GM12878 (cell line): Measurements from ENCODE around the gene NELFB. TPM values are rescaled to one million over a fixed set of nuclear protein-coding genes. Genes with fewer than 3 reads are reported as not detected.

ENCODE experiments used
- ATAC-seq: fragments of 200-7000 bp; cut with Tn5 transposase; 3 replicates; pipeline ENCODE4 v1.9.1; 2020; ENCODE audit warnings: mild to moderate bottlenecking, moderate library complexity
- BruUV-seq: library from RNA; stranded (reverse); fragments of 400-500 nt; replicated peaks from 2 replicates; lab custom pipeline; 2021; lab: Mats Ljungman, UMichigan
- CTCF ChIA-PET: fragments of 300-600 bp; sonication (Branson Sonifier 250); formaldehyde crosslinking; extraction: SDS; loops from one replicate; lab custom pipeline; 2021; ENCODE audit warnings: inconsistent platforms; lab: Yijun Ruan, JAX
- POLR2A ChIA-PET: fragments of 350-600 bp; formaldehyde crosslinking; extraction: SDS; loops from one replicate; lab custom pipeline; 2021; ENCODE audit warnings: inconsistent platforms; lab: Charles Lee
- RAD21 ChIA-PET: fragments of 300-600 bp; sonication (Branson Sonifier 250); formaldehyde crosslinking; loops from one replicate; lab custom pipeline; 2023; ENCODE audit warnings: antibody characterized with exemption; ENCODE audit not compliant: unreplicated experiment; lab: Charles Lee
- SMC1A ChIA-PET: fragments of 300-600 bp; sonication (Branson Sonifier 250); formaldehyde crosslinking; loops from one replicate; lab custom pipeline; 2023; ENCODE audit not compliant: unreplicated experiment, uncharacterized antibody; lab: Charles Lee
- DNase-seq: peaks from one replicate; pipeline ENCODE4 v3.0.0-alpha.2; 2011; ENCODE audit warnings: low read depth, low spot score
- FAIRE-seq: peaks from 3 replicates; lab custom pipeline; 2011; peaks lifted over from hg19 to GRCh38; lab: Jason Lieb, UNC
- H2AFZ ChIP-seq: 2 replicates; pipeline ENCODE4 v1.6.0; 2011; ENCODE audit warnings: low read depth, low read length, control low read depth; ENCODE audit not compliant: control insufficient read depth
- H3K27ac ChIP-seq: 2 replicates; pipeline ENCODE4 v1.5.1; 2011; ENCODE audit warnings: control low read depth; ENCODE audit not compliant: control insufficient read depth, insufficient read depth
- H3K27me3 ChIP-seq, 2 experiments: replicated peaks in 1 of 2; 2 replicates each; pipeline versions ENCODE4 v1.6.0 to v1.6.1; 2011; ENCODE audit warnings: low read length in 1 of 2; ENCODE audit not compliant: control insufficient read depth in 2 of 2, insufficient read depth in 2 of 2
- H3K36me3 ChIP-seq, 2 experiments: 2 replicates each; pipeline ENCODE4 v1.5.1; 2011; ENCODE audit warnings: low read length in 1 of 2; ENCODE audit not compliant: control insufficient read depth in 2 of 2, insufficient read depth in 2 of 2
- H3K4me1 ChIP-seq: 2 replicates; pipeline ENCODE4 v1.6.1; 2011; ENCODE audit warnings: mild to moderate bottlenecking, low read length, moderate library complexity, mixed read lengths; ENCODE audit not compliant: control insufficient read depth, insufficient read depth
- H3K4me2 ChIP-seq: 2 replicates; pipeline ENCODE4 v1.6.0; 2011; ENCODE audit warnings: control low read depth; ENCODE audit not compliant: control insufficient read depth, insufficient read depth
- H3K4me3 ChIP-seq: fragments of 200-600 bp; sonication (generic); 2 replicates; pipeline ENCODE4 v1.5.1; 2016
- H3K79me2 ChIP-seq: 2 replicates; pipeline ENCODE4 v1.6.0; 2011; ENCODE audit warnings: low read length; ENCODE audit not compliant: control insufficient read depth, insufficient read depth
- H3K9ac ChIP-seq: 2 replicates; pipeline ENCODE4 v1.8.0; 2011; ENCODE audit warnings: low read length, control low read depth, mixed read lengths; ENCODE audit not compliant: control insufficient read depth, insufficient read depth
- H3K9me3 ChIP-seq: replicated peaks from 3 replicates; pipeline ENCODE4 v1.5.1; 2011; ENCODE audit warnings: mild to moderate bottlenecking, low read length; ENCODE audit not compliant: control insufficient read depth, insufficient read depth
- H4K20me1 ChIP-seq: 2 replicates; pipeline ENCODE4 v1.6.0; 2011; ENCODE audit not compliant: control insufficient read depth, insufficient read depth
- BHLHE40 ChIP-seq, 2 experiments: fragments of 450-650 bp in 1 of 2; IDR thresholded peaks; 2 replicates each; pipeline ENCODE4 v1.6.1; 2011 to 2017; ENCODE audit warnings: low read depth in 2 of 2, borderline replicate concordance in 1 of 2, improper control_type of control experiment in 1 of 2, low read length in 1 of 2, mild to moderate bottlenecking in 1 of 2
- CREM ChIP-seq: IDR thresholded peaks from 2 replicates; pipeline ENCODE4 v1.6.1; 2014; ENCODE audit warnings: antibody characterized with exemption, low read depth
- EED ChIP-seq: sonication (generic); IDR thresholded peaks from 2 replicates; pipeline ENCODE4 v1.6.1; 2016; ENCODE audit warnings: antibody characterized with exemption, low read depth
- FOXK2 ChIP-seq: fragments of 450-650 bp; IDR thresholded peaks from 2 replicates; pipeline ENCODE4 v1.6.1; 2017; ENCODE audit warnings: mild to moderate bottlenecking, moderate library complexity
- KAT2A ChIP-seq: conservative IDR thresholded peaks from 2 replicates; pipeline ENCODE4 v1.6.1; 2011; ENCODE audit warnings: low read depth, low read length; ENCODE audit not compliant: control insufficient read depth
- RAD51 ChIP-seq: fragments of 450-650 bp; IDR thresholded peaks from 2 replicates; pipeline ENCODE4 v1.6.1; 2016; ENCODE audit warnings: moderate library complexity, mild to moderate bottlenecking, inconsistent platforms
- SUPT20H ChIP-seq: IDR thresholded peaks from 2 replicates; pipeline ENCODE4 v1.6.1; 2011; ENCODE audit warnings: low read depth, mild to moderate bottlenecking, low read length, moderate library complexity, borderline replicate concordance; ENCODE audit not compliant: control insufficient read depth
- ZNF217 ChIP-seq: fragments of 450-650 bp; IDR thresholded peaks from 2 replicates; pipeline ENCODE4 v1.6.1; 2017; ENCODE audit warnings: antibody characterized with exemption, mild to moderate bottlenecking
- ZNF384 ChIP-seq: IDR thresholded peaks from 2 replicates; pipeline ENCODE4 v1.6.1; 2012; ENCODE audit warnings: low read depth, mild to moderate bottlenecking, low read length, improper control_type of control experiment, borderline replicate concordance
- ZNF592 ChIP-seq: fragments of 450-650 bp; IDR thresholded peaks from 2 replicates; pipeline ENCODE4 v1.6.1; 2017; ENCODE audit warnings: mild to moderate bottlenecking, moderate library complexity
- ZSCAN29 ChIP-seq: fragments of 450-650 bp; IDR thresholded peaks from 2 replicates; pipeline ENCODE4 v1.6.1; 2017; ENCODE audit warnings: mild to moderate bottlenecking, moderate library complexity
- WGBS: methylation state at CpG from one replicate; pipeline ENCODE4 v1.1.6; 2016; ENCODE audit warnings: low lambda C conversion rate; ENCODE audit not compliant: insufficient replicate concordance, insufficient coverage; ENCODE audit errors: missing lambda C conversion rate; 5-methylcytosine and 5-hydroxymethylcytosine counted together
- in situ Hi-C: fragments of 300-500 bp; cut with MboI; formaldehyde crosslinking; loops from 9 replicates; pipeline ENCODE4 v1.14.3; 2018; ENCODE audit warnings: mixed read lengths
- intact Hi-C: fragments of 100-400 bp; cut with micrococcal nuclease; formaldehyde crosslinking; loops from one replicate; pipeline ENCODE4 v1.14.2; 2022; ENCODE audit not compliant: unreplicated experiment
- polyA plus RNA-seq, 11 experiments: library from polyadenylated mRNA; depleted of rRNA in 4 of 11; unstranded in 6 of 11; stranded (reverse) in 5 of 11; fragments of >200 nt; fragmentation: Nextera tagmentation in 4 of 11; fragmentation: Illumina TruSeq in 1 of 11; extraction: Ambion mirVana in 4 of 11; extraction: Trizol in 1 of 11; gene quantifications; 1 replicate in 1 of 11; 2 replicates in 10 of 11; pipeline versions ENCODE4 v1.2.1 to v1.2.3, GENCODE V29; 2011 to 2016; ENCODE audit warnings: inconsistent platforms in 2 of 11, missing spikeins in 2 of 11, low read depth in 1 of 11
- total RNA-seq, 4 experiments: library from RNA; depleted of rRNA in 3 of 4; stranded (reverse); fragments of >200 nt in 3 of 4; fragmentation: Illumina TruSeq in 1 of 4; extraction: Trizol in 1 of 4; gene quantifications; 2 replicates each; pipeline versions ENCODE4 v1.2.1 to v1.2.3, GENCODE V29; 2013 to 2021
- TF ChIP-seq, protein P1 (sequence below): fragments of 150-350 bp; IDR thresholded peaks from 2 replicates; pipeline ENCODE4 v1.6.1; 2016; ENCODE audit warnings: low read depth, low read length
- TF ChIP-seq, protein P2 (sequence below): fragments of 450-650 bp; IDR thresholded peaks from 2 replicates; pipeline ENCODE4 v1.6.1; 2017; ENCODE audit warnings: mild to moderate bottlenecking, moderate library complexity

Gene NELFB
- total and polyA plus RNA-seq, 10 of the 15 experiments (the other 5 are each of a cell fraction or from before 2014, with no cell fraction given), result 0.19 to 63.4 (median 30.9) TPM

DNA sequence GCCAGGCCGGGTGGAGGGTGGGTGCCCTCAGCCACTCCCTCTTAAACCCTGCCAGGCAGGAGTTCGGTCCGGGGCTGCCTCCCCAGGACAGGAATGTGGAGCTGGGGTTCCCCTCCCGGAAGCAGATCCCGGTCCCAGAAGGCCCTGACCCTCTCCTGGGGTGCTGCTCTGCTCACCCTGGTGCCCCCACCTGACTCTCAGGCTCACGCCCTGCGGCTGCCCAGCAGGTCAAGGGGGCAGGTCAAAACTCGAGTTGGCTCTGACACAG, 50.6 kb downstream of the NELFB start:
- H3K9me3 ChIP-seq, result no peaks in the 10 kb centered on the region
- H3K4me1 ChIP-seq, result peaks cover 23% of the 10 kb centered on the region
- 34% methylated on average over 8 of the region's 8 CpGs for WGBS
- POLR2A ChIA-PET, result interaction anchor here (1.0 kb wide), 1 partner anchor 10 kb away, joined by 3 read pairs; no protein-coding TSS in a partner anchor
- CTCF ChIA-PET, result no interaction called here
- FAIRE-seq (no peak), ATAC-seq (no peak), DNase-seq (no peak)
- no peaks in the 10 kb centered on the region for H3K27me3 ChIP-seq
- H4K20me1 ChIP-seq, result no peaks in the 10 kb centered on the region
- H3K36me3 ChIP-seq, result no peaks in the 10 kb centered on the region
- RAD21 ChIA-PET, result no interaction called here
- peak overlapping the region; percentile 75 for H2AFZ ChIP-seq
- H3K4me2 ChIP-seq, result 0 out of 2 replicates have a peak overlapping the region, but pooled peaks have one; percentile 3
- no peak overlapping the region for H3K4me3 ChIP-seq
- intact Hi-C loops, result no loop called here
- in situ Hi-C loops, result no loop called here
- SMC1A ChIA-PET, result no interaction called here
- no peaks in the 10 kb centered on the region; the same call in 1 of the 2 replicates for H3K79me2 ChIP-seq
- H3K9ac ChIP-seq, result no peak overlapping the region
- no TSS peak for BruUV-seq
- H3K27ac ChIP-seq, result no peak overlapping the region
- no peak for TF ChIP-seq EED
- TF ChIP-seq KAT2A, result no peak
- TF ChIP-seq ZSCAN29, result no peak
- no peak for TF ChIP-seq ZNF384
- TF ChIP-seq BHLHE40 (IDR thresholded peaks at IDR 0.05; ENCODE audit: borderline replicate concordance in 1 of 2, low read depth in 2 of 2, low read length in 1 of 2), result no peak
- no peak for TF ChIP-seq RAD51
- TF ChIP-seq, protein P1, sequence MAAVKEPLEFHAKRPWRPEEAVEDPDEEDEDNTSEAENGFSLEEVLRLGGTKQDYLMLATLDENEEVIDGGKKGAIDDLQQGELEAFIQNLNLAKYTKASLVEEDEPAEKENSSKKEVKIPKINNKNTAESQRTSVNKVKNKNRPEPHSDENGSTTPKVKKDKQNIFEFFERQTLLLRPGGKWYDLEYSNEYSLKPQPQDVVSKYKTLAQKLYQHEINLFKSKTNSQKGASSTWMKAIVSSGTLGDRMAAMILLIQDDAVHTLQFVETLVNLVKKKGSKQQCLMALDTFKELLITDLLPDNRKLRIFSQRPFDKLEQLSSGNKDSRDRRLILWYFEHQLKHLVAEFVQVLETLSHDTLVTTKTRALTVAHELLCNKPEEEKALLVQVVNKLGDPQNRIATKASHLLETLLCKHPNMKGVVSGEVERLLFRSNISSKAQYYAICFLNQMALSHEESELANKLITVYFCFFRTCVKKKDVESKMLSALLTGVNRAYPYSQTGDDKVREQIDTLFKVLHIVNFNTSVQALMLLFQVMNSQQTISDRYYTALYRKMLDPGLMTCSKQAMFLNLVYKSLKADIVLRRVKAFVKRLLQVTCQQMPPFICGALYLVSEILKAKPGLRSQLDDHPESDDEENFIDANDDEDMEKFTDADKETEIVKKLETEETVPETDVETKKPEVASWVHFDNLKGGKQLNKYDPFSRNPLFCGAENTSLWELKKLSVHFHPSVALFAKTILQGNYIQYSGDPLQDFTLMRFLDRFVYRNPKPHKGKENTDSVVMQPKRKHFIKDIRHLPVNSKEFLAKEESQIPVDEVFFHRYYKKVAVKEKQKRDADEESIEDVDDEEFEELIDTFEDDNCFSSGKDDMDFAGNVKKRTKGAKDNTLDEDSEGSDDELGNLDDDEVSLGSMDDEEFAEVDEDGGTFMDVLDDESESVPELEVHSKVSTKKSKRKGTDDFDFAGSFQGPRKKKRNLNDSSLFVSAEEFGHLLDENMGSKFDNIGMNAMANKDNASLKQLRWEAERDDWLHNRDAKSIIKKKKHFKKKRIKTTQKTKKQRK, result no peak
- no peak for TF ChIP-seq ZNF592
- TF ChIP-seq, protein P2, sequence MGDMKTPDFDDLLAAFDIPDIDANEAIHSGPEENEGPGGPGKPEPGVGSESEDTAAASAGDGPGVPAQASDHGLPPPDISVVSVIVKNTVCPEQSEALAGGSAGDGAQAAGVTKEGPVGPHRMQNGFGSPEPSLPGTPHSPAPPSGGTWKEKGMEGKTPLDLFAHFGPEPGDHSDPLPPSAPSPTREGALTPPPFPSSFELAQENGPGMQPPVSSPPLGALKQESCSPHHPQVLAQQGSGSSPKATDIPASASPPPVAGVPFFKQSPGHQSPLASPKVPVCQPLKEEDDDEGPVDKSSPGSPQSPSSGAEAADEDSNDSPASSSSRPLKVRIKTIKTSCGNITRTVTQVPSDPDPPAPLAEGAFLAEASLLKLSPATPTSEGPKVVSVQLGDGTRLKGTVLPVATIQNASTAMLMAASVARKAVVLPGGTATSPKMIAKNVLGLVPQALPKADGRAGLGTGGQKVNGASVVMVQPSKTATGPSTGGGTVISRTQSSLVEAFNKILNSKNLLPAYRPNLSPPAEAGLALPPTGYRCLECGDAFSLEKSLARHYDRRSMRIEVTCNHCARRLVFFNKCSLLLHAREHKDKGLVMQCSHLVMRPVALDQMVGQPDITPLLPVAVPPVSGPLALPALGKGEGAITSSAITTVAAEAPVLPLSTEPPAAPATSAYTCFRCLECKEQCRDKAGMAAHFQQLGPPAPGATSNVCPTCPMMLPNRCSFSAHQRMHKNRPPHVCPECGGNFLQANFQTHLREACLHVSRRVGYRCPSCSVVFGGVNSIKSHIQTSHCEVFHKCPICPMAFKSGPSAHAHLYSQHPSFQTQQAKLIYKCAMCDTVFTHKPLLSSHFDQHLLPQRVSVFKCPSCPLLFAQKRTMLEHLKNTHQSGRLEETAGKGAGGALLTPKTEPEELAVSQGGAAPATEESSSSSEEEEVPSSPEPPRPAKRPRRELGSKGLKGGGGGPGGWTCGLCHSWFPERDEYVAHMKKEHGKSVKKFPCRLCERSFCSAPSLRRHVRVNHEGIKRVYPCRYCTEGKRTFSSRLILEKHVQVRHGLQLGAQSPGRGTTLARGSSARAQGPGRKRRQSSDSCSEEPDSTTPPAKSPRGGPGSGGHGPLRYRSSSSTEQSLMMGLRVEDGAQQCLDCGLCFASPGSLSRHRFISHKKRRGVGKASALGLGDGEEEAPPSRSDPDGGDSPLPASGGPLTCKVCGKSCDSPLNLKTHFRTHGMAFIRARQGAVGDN, result no peak
- TF ChIP-seq FOXK2, result no peak
- no peak for TF ChIP-seq CREM
- no peak for TF ChIP-seq ZNF217
- TF ChIP-seq SUPT20H, result no peak
